ENCODE measurements around the gene C6orf47.

DNA sequence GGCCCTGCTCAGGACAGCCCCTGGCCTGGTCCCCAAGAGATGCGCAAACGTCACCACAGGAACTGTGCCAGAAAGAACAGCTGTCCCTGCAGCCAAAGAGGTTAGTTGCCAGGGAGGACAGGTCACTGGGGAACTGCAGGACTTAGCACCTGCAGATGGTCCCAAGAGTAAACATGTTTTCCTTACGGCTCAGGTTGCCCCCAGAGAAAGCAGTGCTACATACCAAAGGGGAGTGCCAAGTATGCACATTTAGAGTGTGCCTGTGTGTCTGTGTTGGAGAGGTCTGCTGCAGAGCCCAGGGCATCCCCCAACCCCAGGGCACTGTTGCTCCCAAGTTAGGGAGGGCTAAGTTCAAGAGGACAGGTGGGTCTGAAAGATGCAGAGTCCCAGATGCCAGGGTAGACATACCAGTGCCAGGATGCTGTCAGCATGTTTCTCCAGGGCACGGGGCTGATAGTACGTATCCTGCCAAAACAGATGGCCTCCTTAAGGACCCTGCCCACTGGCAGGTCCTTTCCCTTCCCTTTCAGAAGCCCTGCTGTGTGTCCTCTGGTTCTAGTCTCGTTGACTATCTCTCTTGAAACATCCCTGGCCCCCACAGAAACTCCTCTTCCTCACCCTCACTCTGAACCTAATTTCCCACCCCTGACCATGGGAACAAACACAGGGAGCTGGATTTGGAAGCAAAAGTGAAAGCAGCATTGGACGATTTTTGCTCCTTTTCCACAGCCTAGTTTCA is 41.3 kb upstream of the C6orf47 start:
- TF ChIP-seq, protein P1, sequence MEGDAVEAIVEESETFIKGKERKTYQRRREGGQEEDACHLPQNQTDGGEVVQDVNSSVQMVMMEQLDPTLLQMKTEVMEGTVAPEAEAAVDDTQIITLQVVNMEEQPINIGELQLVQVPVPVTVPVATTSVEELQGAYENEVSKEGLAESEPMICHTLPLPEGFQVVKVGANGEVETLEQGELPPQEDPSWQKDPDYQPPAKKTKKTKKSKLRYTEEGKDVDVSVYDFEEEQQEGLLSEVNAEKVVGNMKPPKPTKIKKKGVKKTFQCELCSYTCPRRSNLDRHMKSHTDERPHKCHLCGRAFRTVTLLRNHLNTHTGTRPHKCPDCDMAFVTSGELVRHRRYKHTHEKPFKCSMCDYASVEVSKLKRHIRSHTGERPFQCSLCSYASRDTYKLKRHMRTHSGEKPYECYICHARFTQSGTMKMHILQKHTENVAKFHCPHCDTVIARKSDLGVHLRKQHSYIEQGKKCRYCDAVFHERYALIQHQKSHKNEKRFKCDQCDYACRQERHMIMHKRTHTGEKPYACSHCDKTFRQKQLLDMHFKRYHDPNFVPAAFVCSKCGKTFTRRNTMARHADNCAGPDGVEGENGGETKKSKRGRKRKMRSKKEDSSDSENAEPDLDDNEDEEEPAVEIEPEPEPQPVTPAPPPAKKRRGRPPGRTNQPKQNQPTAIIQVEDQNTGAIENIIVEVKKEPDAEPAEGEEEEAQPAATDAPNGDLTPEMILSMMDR (IDR thresholded peaks at IDR 0.05) = no peak
- no peak for TF ChIP-seq POLR2AphosphoS5 (IDR thresholded peaks at IDR 0.05)

Measured in esophagus muscularis mucosa (tissue), 3 donors.